Prostate gland (tissue), 2 donors: Measurements from ENCODE around the gene KCNJ6. TPM values are rescaled to one million over a fixed set of nuclear protein-coding genes. Genes with fewer than 3 reads are reported as not detected.
A peak's percentile ranks its signal among the peaks of the same experiment; 100 is the strongest.

Experiments
- DNase-seq: peaks from one replicate; pipeline ENCODE4 v3.0.0-alpha.2; 2019; ENCODE audit warnings: low spot score
- H3K27ac ChIP-seq, 2 donors: fragments of 200-600 bp; sonication (generic); 2 replicates each; pipeline ENCODE4 v1.5.1; 2017 to 2019
- H3K27me3 ChIP-seq: fragments of 200-600 bp; sonication (generic); replicated peaks from 2 replicates; pipeline ENCODE4 v1.5.1; 2019; ENCODE audit not compliant: insufficient read depth
- H3K36me3 ChIP-seq, 2 donors: fragments of 200-600 bp; sonication (generic); 1 replicate in 1 of 2; 2 replicates in 1 of 2; pipeline versions ENCODE4 v1.5.1 to v1.8.1; 2017 to 2019
- H3K4me1 ChIP-seq: fragments of 200-600 bp; sonication (generic); replicated peaks from 2 replicates; pipeline ENCODE4 v1.5.1; 2019
- H3K4me3 ChIP-seq, 2 donors: fragments of 200-600 bp; sonication (generic); 2 replicates each; pipeline ENCODE4 v1.5.1; 2017 to 2019
- H3K9me3 ChIP-seq: fragments of 200-600 bp; sonication (generic); 2 replicates; pipeline ENCODE4 v1.5.1; 2017
- CTCF ChIP-seq, 4 experiments: fragments of 200-600 bp in 2 of 4; fragments of 450-650 bp in 2 of 4; sonication (generic) in 2 of 4; IDR thresholded peaks; 1 replicate in 3 of 4; 2 replicates in 1 of 4; pipeline ENCODE4 v1.5.1; 2016 to 2019; ENCODE audit warnings: antibody characterized with exemption in 4 of 4, mild to moderate bottlenecking in 2 of 4, moderate library complexity in 2 of 4
- POLR2A ChIP-seq: fragments of 450-650 bp; IDR thresholded peaks from one replicate; pipeline ENCODE4 v1.6.1; 2016; ENCODE audit warnings: antibody characterized with exemption, mild to moderate bottlenecking
- POLR2AphosphoS5 ChIP-seq: sonication (generic); formaldehyde crosslinking; IDR thresholded peaks from one replicate; pipeline ENCODE4 v1.6.1; 2017; ENCODE audit warnings: antibody characterized with exemption
- WGBS: methylation state at CpG from one replicate; pipeline ENCODE4 v1.1.5; 2018; 5-methylcytosine and 5-hydroxymethylcytosine counted together
- intact Hi-C: fragments of 100-400 bp; cut with DNase I; formaldehyde crosslinking; loops from one replicate; pipeline ENCODE4 v1.14.2; 2022
- total RNA-seq, 2 donors: library from RNA; depleted of rRNA; stranded (reverse); fragments of >200 nt; gene quantifications; one replicate each; pipeline ENCODE4 v1.1.0, GENCODE V29; 2016

Gene KCNJ6
- total RNA-seq, 2 donors from 2014 or later, result 0.23 to 0.36 TPM

- Histone ChIP-seq H3K9me3 (no peaks in the 10 kb centered on the region), H3K27me3 (no peaks in the 10 kb centered on the region), H3K36me3 (no peaks in the 10 kb centered on the region), H3K4me1 (no peaks in the 10 kb centered on the region), H3K27ac (no peak overlapping the region), H3K4me3 (no peak overlapping the region)
- no peak for DNase-seq
- 91% methylated on average over 9 of the region's 9 CpGs for WGBS
- TF ChIP-seq CTCF (IDR thresholded peaks at IDR 0.05), result no peak
- TF ChIP-seq POLR2A, result no peak
- no peak for TF ChIP-seq POLR2AphosphoS5
- intact Hi-C loops, result no loop called here
Measured at GRCh38 chr21:37759777-37760176, 156.5 kb downstream of the KCNJ6 start.

GRCh38 chr21:37758982-37759381 is 157.3 kb downstream of the KCNJ6 start:
- TF ChIP-seq CTCF (IDR thresholded peaks at IDR 0.05) (peak in 3 of 4 experiments; percentile 26 to 66 (median 60)), POLR2AphosphoS5 (no peak), POLR2A (no peak)
- Histone ChIP-seq H3K4me3 (no peak overlapping the region), H3K4me1 (no peaks in the 10 kb centered on the region), H3K36me3 (no peaks in the 10 kb centered on the region), H3K27ac (no peak overlapping the region), H3K27me3 (no peaks in the 10 kb centered on the region), H3K9me3 (no peaks in the 10 kb centered on the region)
- WGBS, result 55% methylated on average over 7 of the region's 7 CpGs
- intact Hi-C loops, result no loop called here
- peak; percentile 28 for DNase-seq

- H3K27me3 ChIP-seq, result no peaks in the 10 kb centered on the region
- no peak overlapping the region for H3K27ac ChIP-seq
- no peaks in the 10 kb centered on the region for H3K36me3 ChIP-seq
- 57% methylated on average over 11 of the region's 11 CpGs for WGBS
- DNase-seq, result no peak
- no peak overlapping the region for H3K4me3 ChIP-seq
- H3K9me3 ChIP-seq, result no peaks in the 10 kb centered on the region
- intact Hi-C loops, result no loop called here
- TF ChIP-seq CTCF (IDR thresholded peaks at IDR 0.05), result no peak
- no peak for TF ChIP-seq POLR2AphosphoS5
- TF ChIP-seq POLR2A, result no peak
- no peaks in the 10 kb centered on the region for H3K4me1 ChIP-seq
Measured at GRCh38 chr21:37757606-37758376, 158.5 kb downstream of the KCNJ6 start.

- intact Hi-C loops, result no loop called here
- Histone ChIP-seq H3K36me3 (no peaks in the 10 kb centered on the region), H3K4me1 (no peaks in the 10 kb centered on the region), H3K9me3 (no peaks in the 10 kb centered on the region), H3K4me3 (no peak overlapping the region), H3K27me3 (no peaks in the 10 kb centered on the region), H3K27ac (no peak overlapping the region)
- 59% methylated on average over 12 of the region's 12 CpGs for WGBS
- TF ChIP-seq POLR2AphosphoS5 (no peak), CTCF (IDR thresholded peaks at IDR 0.05) (no peak), POLR2A (no peak)
- no peak for DNase-seq
Measured at GRCh38 chr21:37753122-37753599, 163.1 kb downstream of the KCNJ6 start.
